ENCODE measurements around the gene TTYH1.
"Not testable (repeated sequence)": the region's sequence is repeated elsewhere in the genome, so short reads cannot be mapped to it uniquely, and the experiment has no call there.

The TTYH1 gene

GRCh38 chr19:54376610-54377285 lies 38.5 kb upstream of the TTYH1 start:
- TF ChIP-seq, protein P1, sequence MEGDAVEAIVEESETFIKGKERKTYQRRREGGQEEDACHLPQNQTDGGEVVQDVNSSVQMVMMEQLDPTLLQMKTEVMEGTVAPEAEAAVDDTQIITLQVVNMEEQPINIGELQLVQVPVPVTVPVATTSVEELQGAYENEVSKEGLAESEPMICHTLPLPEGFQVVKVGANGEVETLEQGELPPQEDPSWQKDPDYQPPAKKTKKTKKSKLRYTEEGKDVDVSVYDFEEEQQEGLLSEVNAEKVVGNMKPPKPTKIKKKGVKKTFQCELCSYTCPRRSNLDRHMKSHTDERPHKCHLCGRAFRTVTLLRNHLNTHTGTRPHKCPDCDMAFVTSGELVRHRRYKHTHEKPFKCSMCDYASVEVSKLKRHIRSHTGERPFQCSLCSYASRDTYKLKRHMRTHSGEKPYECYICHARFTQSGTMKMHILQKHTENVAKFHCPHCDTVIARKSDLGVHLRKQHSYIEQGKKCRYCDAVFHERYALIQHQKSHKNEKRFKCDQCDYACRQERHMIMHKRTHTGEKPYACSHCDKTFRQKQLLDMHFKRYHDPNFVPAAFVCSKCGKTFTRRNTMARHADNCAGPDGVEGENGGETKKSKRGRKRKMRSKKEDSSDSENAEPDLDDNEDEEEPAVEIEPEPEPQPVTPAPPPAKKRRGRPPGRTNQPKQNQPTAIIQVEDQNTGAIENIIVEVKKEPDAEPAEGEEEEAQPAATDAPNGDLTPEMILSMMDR (conservative IDR thresholded peaks at IDR 0.05): no peak
- no peak for TF ChIP-seq ZFX (IDR thresholded peaks at IDR 0.05)

DNA sequence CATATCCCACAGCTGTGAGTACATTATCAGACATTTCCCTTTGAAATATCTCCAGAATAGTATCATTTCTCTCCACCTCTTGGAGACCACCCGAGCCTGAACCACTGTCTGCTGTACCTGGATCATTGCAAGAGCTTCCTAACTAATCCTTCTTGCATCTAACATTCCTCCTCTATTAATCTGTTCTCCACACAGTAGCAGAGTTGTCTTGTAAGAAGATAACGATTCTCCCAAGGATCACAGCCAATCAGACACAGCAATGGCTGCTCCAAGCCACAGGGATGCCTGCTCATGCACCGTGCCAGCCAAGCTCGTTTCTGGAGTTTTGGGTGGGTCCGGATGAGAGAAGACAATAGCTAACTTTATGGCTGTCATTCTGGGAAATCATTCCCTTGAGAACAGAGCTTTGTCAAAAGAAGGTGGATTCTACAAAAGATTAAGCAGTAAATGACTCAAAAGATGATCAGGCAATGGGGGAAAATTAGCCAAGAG lies 36.0 kb upstream of the TTYH1 start:
- TF ChIP-seq ZFX (IDR thresholded peaks at IDR 0.05): no peak
- TF ChIP-seq, protein P1 (conservative IDR thresholded peaks at IDR 0.05): no peak
- no peak overlapping the region for H3K27ac ChIP-seq

More at GRCh38 chr19:54376610-54377285, 38.5 kb upstream of the TTYH1 start:
- H3K27ac ChIP-seq: no peak overlapping the region

DNA sequence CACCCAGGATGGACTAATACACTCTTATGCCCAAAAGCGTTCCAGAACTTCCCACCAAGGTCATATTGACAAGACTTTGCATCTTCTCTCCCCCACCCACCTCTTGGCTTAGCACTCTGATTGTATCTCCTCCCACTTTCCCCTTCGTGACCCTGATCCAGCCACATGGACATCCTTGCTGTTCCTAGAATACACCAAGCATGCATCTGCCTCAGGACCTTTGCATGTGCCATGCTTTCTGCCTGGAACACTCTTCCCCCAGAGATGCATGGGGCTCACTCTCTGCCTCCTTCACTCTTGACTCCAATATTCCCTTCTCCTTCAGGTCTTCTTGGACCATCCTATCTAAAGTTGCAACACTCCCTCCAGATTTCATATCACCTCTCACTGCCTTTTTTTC lies 34.4 kb upstream of the TTYH1 start:
- H3K27ac ChIP-seq: no peak overlapping the region
- TF ChIP-seq ZFX (IDR thresholded peaks at IDR 0.05): no peak
- TF ChIP-seq, protein P1 (conservative IDR thresholded peaks at IDR 0.05): no peak

- not testable (repeated sequence) for H3K27ac ChIP-seq
These were observed 33.2 kb upstream of the TTYH1 start for GRCh38 chr19:54382041-54382440.

GRCh38 chr19:54383330-54383729 lies 31.9 kb upstream of the TTYH1 start:
- TF ChIP-seq ZFX (IDR thresholded peaks at IDR 0.05): no peak
- TF ChIP-seq, protein P1 (conservative IDR thresholded peaks at IDR 0.05): no peak
- no peak overlapping the region for H3K27ac ChIP-seq

DNA sequence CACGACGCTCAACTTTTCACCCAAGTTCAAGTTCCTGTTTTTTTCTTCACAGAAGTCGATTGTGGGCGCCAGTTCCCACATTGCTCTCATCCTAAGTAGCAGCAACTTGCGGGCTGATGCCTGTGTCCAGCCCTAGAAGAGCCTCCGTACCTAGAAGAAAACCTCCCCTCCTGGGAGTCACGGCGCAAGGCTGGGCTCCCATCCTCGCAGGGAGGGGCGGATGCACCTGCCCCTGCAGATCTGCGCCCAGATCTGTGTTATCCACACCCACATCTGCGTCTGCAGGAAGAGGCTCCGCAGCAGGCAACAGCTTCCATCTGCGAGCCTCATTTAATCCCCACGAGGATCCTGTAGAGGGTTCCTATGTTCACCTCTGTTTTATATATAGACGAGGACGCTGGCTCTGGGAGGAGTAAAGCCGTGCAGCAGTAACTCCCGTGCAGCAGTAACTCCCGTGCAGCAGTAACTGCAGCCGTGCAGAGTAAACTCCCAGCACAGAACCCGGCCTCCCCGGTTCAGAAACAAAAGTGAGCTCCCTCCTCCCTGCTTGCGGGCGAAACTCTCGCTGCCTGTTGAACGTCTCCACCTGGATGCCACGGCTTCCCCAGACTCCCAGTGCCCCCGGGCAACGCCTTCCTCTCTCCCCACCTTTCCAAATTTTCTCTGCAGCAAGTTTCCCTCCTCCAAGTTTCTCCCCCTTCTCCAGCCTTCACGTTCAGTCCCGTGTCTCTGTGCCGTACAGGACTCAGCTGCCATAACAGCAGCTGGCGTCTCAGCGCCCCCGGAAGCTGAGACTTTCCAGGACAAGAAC lies 27.1 kb upstream of the TTYH1 start:
- H3K27ac ChIP-seq: no peak overlapping the region
- TF ChIP-seq, protein P1 (conservative IDR thresholded peaks at IDR 0.05): no peak
- no peak for TF ChIP-seq ZFX (IDR thresholded peaks at IDR 0.05)

DNA sequence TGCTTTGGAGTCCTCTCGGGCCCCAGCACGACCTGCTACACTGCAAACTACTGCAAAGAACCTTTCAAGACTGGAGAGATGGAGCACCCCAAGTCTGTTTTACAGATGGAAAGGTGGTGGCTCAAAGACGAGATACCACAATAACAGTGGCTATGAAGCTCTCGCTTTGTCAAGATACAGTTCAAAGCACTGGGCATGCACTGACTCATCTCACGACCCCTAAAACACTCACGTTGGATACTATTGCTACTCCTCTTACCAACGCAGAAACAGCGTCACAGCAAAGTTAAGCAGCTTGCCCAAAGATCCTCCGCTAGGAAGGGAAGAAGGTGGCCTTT lies 26.5 kb upstream of the TTYH1 start:
- TF ChIP-seq ZFX (IDR thresholded peaks at IDR 0.05): no peak
- TF ChIP-seq, protein P1 (conservative IDR thresholded peaks at IDR 0.05): no peak
- H3K27ac ChIP-seq: no peak overlapping the region
